Lung (tissue), 12 donors: Measurements from ENCODE around the gene TPRG1. TPM values are rescaled to one million over a fixed set of nuclear protein-coding genes. Genes with fewer than 3 reads are reported as not detected.

Experiments used
- ATAC-seq: fragments of 200-7000 bp; cut with Tn5 transposase; one replicate; pipeline ENCODE4 v1.9.1; 2020; ENCODE audit warnings: moderate number of reproducible peaks; ENCODE audit not compliant: insufficient read depth, low FRiP score
- DNase-seq, 3 donors: peaks; one replicate each; pipeline ENCODE4 v3.0.0-alpha.2; 2013 to 2017
- H3K27ac ChIP-seq, 2 donors: one replicate each; pipeline ENCODE4 v1.5.1; 2013; ENCODE audit warnings: mild to moderate bottlenecking in 2 of 2, moderate library complexity in 2 of 2, control low read depth in 1 of 2, inconsistent platforms in 1 of 2, low read depth in 1 of 2, low read length in 1 of 2
- H3K27me3 ChIP-seq, 3 donors: one replicate each; pipeline ENCODE4 v1.5.1; 2013; ENCODE audit warnings: low read length in 2 of 3; ENCODE audit not compliant: control insufficient read depth in 3 of 3, insufficient read depth in 3 of 3
- H3K36me3 ChIP-seq, 4 donors: one replicate each; pipeline ENCODE4 v1.5.1; 2013; ENCODE audit warnings: low read length in 4 of 4, mild to moderate bottlenecking in 1 of 4, moderate library complexity in 1 of 4; ENCODE audit not compliant: control insufficient read depth in 4 of 4, insufficient read depth in 4 of 4
- H3K4me1 ChIP-seq, 5 donors: one replicate each; pipeline ENCODE4 v1.5.1; 2013; ENCODE audit warnings: low read length in 5 of 5, mild to moderate bottlenecking in 2 of 5, moderate library complexity in 1 of 5; ENCODE audit not compliant: control insufficient read depth in 5 of 5, insufficient read depth in 5 of 5
- H3K4me3 ChIP-seq: one replicate; pipeline ENCODE4 v1.5.1; 2013; ENCODE audit warnings: mild to moderate bottlenecking, control low read depth, moderate library complexity
- H3K9ac ChIP-seq, 2 donors: one replicate each; pipeline ENCODE4 v1.5.1; 2013; ENCODE audit warnings: low read length in 2 of 2, control low read depth in 1 of 2; ENCODE audit not compliant: insufficient read depth in 1 of 2
- H3K9me3 ChIP-seq, 4 donors: one replicate each; pipeline ENCODE4 v1.5.1; 2013; ENCODE audit warnings: low read length in 3 of 4, mild to moderate bottlenecking in 1 of 4, moderate library complexity in 1 of 4; ENCODE audit not compliant: control insufficient read depth in 4 of 4, insufficient read depth in 3 of 4
- CTCF ChIP-seq: IDR thresholded peaks from 2 replicates; pipeline ENCODE4 v1.5.1; 2012; ENCODE audit warnings: mild to moderate bottlenecking; ENCODE audit errors: control extremely low read depth, extremely low read depth
- WGBS, 2 donors: extraction: QIAGEN DNeasy Blood & Tissue Kit; methylation state at CpG; one replicate each; pipeline ENCODE4 v1.1.7; 2013; 5-methylcytosine and 5-hydroxymethylcytosine counted together
- polyA plus RNA-seq, 2 donors: library from polyadenylated mRNA; stranded (reverse); fragments of 200-250 nt; gene quantifications; one replicate each; pipeline ENCODE4 v1.2.1, GENCODE V29; 2013
- total RNA-seq, 2 donors: library from RNA; depleted of rRNA in 1 of 2; stranded (reverse); fragments of >200 nt in 1 of 2; gene quantifications; one replicate each; pipeline ENCODE4 v1.2.1, GENCODE V29; 2014 to 2021
- donor health status: control.
- donor health status: control.
- donor health status: Bipolar disorder and iron deficiency.
- donor health status: healthy.
- donor health status: DM: yes; HTN: yes; CAD: no.

Gene TPRG1
- total and polyA plus RNA-seq, 4 donors, result 3.7 to 13.8 (median 9.4) TPM

GRCh38 chr3:189269365-189269764 lies 97.6 kb downstream of the TPRG1 start:
- DNase-seq, result peak in 1 of 3 donors; percentile 9

GRCh38 chr3:189270248-189270832 lies 98.6 kb downstream of the TPRG1 start:
- TF ChIP-seq CTCF, result peak; percentile 17
- 66 to 76% methylated on average over 5 of the region's 5 CpGs for WGBS, 2 donors
- ATAC-seq, result no peak

More at GRCh38 chr3:189269365-189269764, 97.6 kb downstream of the TPRG1 start:
- H3K27me3 ChIP-seq, result no peaks in the 10 kb centered on the region
- WGBS, 2 donors, result 69 to 77% methylated on average over 3 of the region's 3 CpGs
- H3K9ac ChIP-seq, result no peak overlapping the region
- no peaks in the 10 kb centered on the region for H3K9me3 ChIP-seq
- no peak overlapping the region for H3K4me3 ChIP-seq
- H3K27ac ChIP-seq, result no peak overlapping the region
- no peak for ATAC-seq
- no peaks in the 10 kb centered on the region for H3K4me1 ChIP-seq
- no peak for TF ChIP-seq CTCF
- H3K36me3 ChIP-seq, result no peaks in the 10 kb centered on the region

GRCh38 chr3:189272500-189273119 lies 100.8 kb downstream of the TPRG1 start:
- 63 to 68% methylated on average over 4 of the region's 4 CpGs for WGBS, 2 donors
- H3K9ac ChIP-seq, result no peak overlapping the region
- H3K27ac ChIP-seq, result no peak overlapping the region
- ATAC-seq (no peak), DNase-seq (peak in 2 of 3 donors; percentile 23 to 27)
- no peaks in the 10 kb centered on the region for H3K27me3 ChIP-seq
- no peaks in the 10 kb centered on the region for H3K9me3 ChIP-seq
- H3K36me3 ChIP-seq, result no peaks in the 10 kb centered on the region
- peaks cover 0 to 10% (median 0%) of the 10 kb centered on the region in 5 donors for H3K4me1 ChIP-seq
- no peak overlapping the region for H3K4me3 ChIP-seq
- no peak for TF ChIP-seq CTCF

More at GRCh38 chr3:189270248-189270832, 98.6 kb downstream of the TPRG1 start:
- no peaks in the 10 kb centered on the region for H3K9me3 ChIP-seq
- peak; percentile 50 to 69 (median 51) for DNase-seq
- H3K4me3 ChIP-seq, result no peak overlapping the region
- no peaks in the 10 kb centered on the region for H3K4me1 ChIP-seq
- no peak overlapping the region for H3K9ac ChIP-seq
- no peaks in the 10 kb centered on the region for H3K27me3 ChIP-seq
- H3K36me3 ChIP-seq, result no peaks in the 10 kb centered on the region
- no peak overlapping the region for H3K27ac ChIP-seq
